ENCODE measurements around the gene EFS. TPM values are rescaled to one million over a fixed set of nuclear protein-coding genes. Genes with fewer than 3 reads are reported as not detected.

Gene EFS
- polyA plus RNA-seq, 1 donor (not counting 4 experiments of a cell fraction or from before 2014, with no cell fraction given): 1.4 TPM

- H2AFZ ChIP-seq (ENCODE audit: control insufficient read depth, low read length): no peak overlapping the region
- H4K20me1 ChIP-seq (ENCODE audit: control insufficient read depth, extremely low read depth, insufficient read depth, low read length): no peaks in the 10 kb centered on the region
- dilution Hi-C loops (cut with MboI; ENCODE audit: extremely low pct_ligation_motif_present, low sequenced_read_pairs): no loop called here
- FAIRE-seq: no peak
- H3K4me2 ChIP-seq (ENCODE audit: control insufficient read depth, extremely low read depth, insufficient read depth, low read depth, low read length): no peak overlapping the region
- H3K9me3 ChIP-seq (ENCODE audit: control insufficient read depth, low read depth, low read length): no peaks in the 10 kb centered on the region
- no peak for DNase-seq (ENCODE audit: low read depth, low spot score)
- H3K27me3 ChIP-seq (ENCODE audit: control insufficient read depth, extremely low read depth, insufficient read depth, low read length): peaks cover 6% of the 10 kb centered on the region
- no peak overlapping the region for H3K9ac ChIP-seq (ENCODE audit: control insufficient read depth, extremely low read depth, insufficient read depth, low read length)
- TF ChIP-seq EZH2 (IDR thresholded peaks at IDR 0.05; ENCODE audit: low read length): no peak
- TF ChIP-seq CTCF (optimal IDR thresholded peaks at IDR 0.05 in 1 of 3, IDR thresholded peaks at IDR 0.05 in 1 of 3, conservative IDR thresholded peaks at IDR 0.05 in 1 of 3; ENCODE audit: extremely low read depth in 1 of 3, insufficient read depth in 2 of 3, low read length in 3 of 3): no peak
- H3K36me3 ChIP-seq (ENCODE audit: control insufficient read depth in 2 of 2, extremely low read depth in 1 of 2, insufficient read depth in 2 of 2, low read length in 2 of 2): no peaks in the 10 kb centered on the region
- H3K27ac ChIP-seq (ENCODE audit: control insufficient read depth, insufficient read depth, low read length): no peak overlapping the region
- no peaks in the 10 kb centered on the region for H3K79me2 ChIP-seq (ENCODE audit: control insufficient read depth, insufficient read depth, low read length)
- H3K4me1 ChIP-seq (ENCODE audit: control insufficient read depth, extremely low read depth, insufficient read depth, low read length): no peaks in the 10 kb centered on the region
- H3K4me3 ChIP-seq (ENCODE audit: control insufficient read depth in 2 of 3, extremely low read depth in 1 of 3, insufficient read depth in 2 of 3, low read depth in 1 of 3, low read length in 3 of 3): no peak overlapping the region
- no peaks in the 10 kb centered on the region for H3K9me1 ChIP-seq (ENCODE audit: control insufficient read depth, extremely low read depth, insufficient read depth, low read length)
These were observed 31.9 kb upstream of the EFS start for GRCh38 chr14:23396781-23397407.

DNA sequence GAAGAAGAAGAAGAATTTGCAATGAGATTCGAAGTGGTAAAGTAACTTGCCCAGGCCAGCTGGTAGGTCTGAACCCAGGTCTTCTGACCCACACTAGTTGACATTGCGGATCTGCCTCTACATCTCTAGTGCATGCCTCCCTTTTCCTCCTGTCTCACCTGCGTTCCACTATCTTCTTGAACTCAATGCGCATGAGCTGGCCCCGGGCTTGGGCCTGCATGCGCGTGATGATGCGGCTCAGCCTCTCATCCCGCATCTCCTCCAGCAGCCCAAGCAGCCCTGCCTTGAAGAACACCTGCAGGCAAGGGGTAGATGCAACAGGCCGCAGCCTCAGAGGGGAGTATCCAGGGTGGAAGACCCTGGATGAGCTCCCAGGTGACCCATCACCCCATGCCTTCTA, 31.2 kb upstream of the EFS start:
- Histone ChIP-seq H3K27me3 (ENCODE audit: control insufficient read depth, extremely low read depth, insufficient read depth, low read length) (peaks cover 9% of the 10 kb centered on the region), H4K20me1 (ENCODE audit: control insufficient read depth, extremely low read depth, insufficient read depth, low read length) (no peaks in the 10 kb centered on the region), H3K4me1 (ENCODE audit: control insufficient read depth, extremely low read depth, insufficient read depth, low read length) (no peaks in the 10 kb centered on the region), H3K9me1 (ENCODE audit: control insufficient read depth, extremely low read depth, insufficient read depth, low read length) (no peaks in the 10 kb centered on the region), H3K27ac (ENCODE audit: control insufficient read depth, insufficient read depth, low read length) (no peak overlapping the region), H3K4me3 (ENCODE audit: control insufficient read depth in 2 of 3, extremely low read depth in 1 of 3, insufficient read depth in 2 of 3, low read depth in 1 of 3, low read length in 3 of 3) (no peak overlapping the region), H3K9me3 (ENCODE audit: control insufficient read depth, low read depth, low read length) (no peaks in the 10 kb centered on the region), H3K36me3 (ENCODE audit: control insufficient read depth in 2 of 2, extremely low read depth in 1 of 2, insufficient read depth in 2 of 2, low read length in 2 of 2) (no peaks in the 10 kb centered on the region), H3K79me2 (ENCODE audit: control insufficient read depth, insufficient read depth, low read length) (no peaks in the 10 kb centered on the region), H2AFZ (ENCODE audit: control insufficient read depth, low read length) (no peak overlapping the region), H3K4me2 (ENCODE audit: control insufficient read depth, extremely low read depth, insufficient read depth, low read depth, low read length) (no peak overlapping the region), H3K9ac (ENCODE audit: control insufficient read depth, extremely low read depth, insufficient read depth, low read length) (no peak overlapping the region)
- FAIRE-seq: no peak
- TF ChIP-seq EZH2 (IDR thresholded peaks at IDR 0.05; ENCODE audit: low read length) (no peak), CTCF (optimal IDR thresholded peaks at IDR 0.05 in 1 of 3, IDR thresholded peaks at IDR 0.05 in 1 of 3, conservative IDR thresholded peaks at IDR 0.05 in 1 of 3; ENCODE audit: extremely low read depth in 1 of 3, insufficient read depth in 2 of 3, low read length in 3 of 3) (no peak)
- no peak for DNase-seq (ENCODE audit: low read depth, low spot score)
- dilution Hi-C loops (cut with MboI; ENCODE audit: extremely low pct_ligation_motif_present, low sequenced_read_pairs): no loop called here
